ENCODE results near the gene MAFG. TPM values are rescaled to one million over a fixed set of nuclear protein-coding genes. Genes with fewer than 3 reads are reported as not detected.

Gene MAFG
- total and polyA plus RNA-seq, 2 donors (not counting 3 experiments of a cell fraction or from before 2014, with no cell fraction given): 27.6 to 35.0 TPM

GRCh38 chr17:81950501-81950900 lies 23.0 kb upstream of the MAFG start:
- POLR2A ChIA-PET: interaction anchor here (0.5 kb wide), 1 partner anchor 92 kb away, joined by 3 read pairs; no protein-coding TSS in a partner anchor
- no peaks in the 10 kb centered on the region for H3K4me1 ChIP-seq (ENCODE audit: control insufficient read depth, extremely low read depth, insufficient read depth, low read length)
- no peak overlapping the region for H3K4me3 ChIP-seq (replicated peaks in 1 of 3; ENCODE audit: insufficient read depth in 1 of 3, low read depth in 1 of 3, low read length in 3 of 3)
- TF ChIP-seq POLR2AphosphoS5 (IDR thresholded peaks at IDR 0.05; ENCODE audit: insufficient read depth, low read depth, low read length) (no peak), POLR2A (IDR thresholded peaks at IDR 0.05; ENCODE audit: low read depth, low read length) (no peak), CTCF (IDR thresholded peaks at IDR 0.05; ENCODE audit: extremely low read depth in 1 of 2, insufficient read depth in 1 of 2, low read depth in 1 of 2, low read length in 2 of 2) (no peak), EZH2 (IDR thresholded peaks at IDR 0.05; ENCODE audit: borderline replicate concordance, low read depth, low read length, severe bottlenecking) (no peak), FOS (IDR thresholded peaks at IDR 0.05; ENCODE audit: borderline replicate concordance, insufficient read depth, low read length) (no peak), GATA2 (IDR thresholded peaks at IDR 0.05; ENCODE audit: insufficient read depth, insufficient read length, low read depth, low read length) (no peak), JUN (IDR thresholded peaks at IDR 0.05; ENCODE audit: borderline replicate concordance, insufficient read depth, insufficient read length, low read depth) (no peak), MYC (IDR thresholded peaks at IDR 0.05; ENCODE audit: low read depth, low read length) (no peak), MAX (IDR thresholded peaks at IDR 0.05; ENCODE audit: insufficient read depth, insufficient read length) (no peak)
- intact Hi-C loops (cut with micrococcal nuclease): no loop called here
- no peaks in the 10 kb centered on the region for H3K9me3 ChIP-seq (replicated peaks; ENCODE audit: control insufficient read depth, insufficient read depth, low read length)
- H3K79me2 ChIP-seq (ENCODE audit: control insufficient read depth, insufficient read depth, low read length): no peaks in the 10 kb centered on the region
- no peak overlapping the region for H3K4me2 ChIP-seq (ENCODE audit: insufficient read depth, low read length)
- H3K27ac ChIP-seq (ENCODE audit: insufficient read depth, low read depth, low read length): no peak overlapping the region
- H3K27me3 ChIP-seq (ENCODE audit: control insufficient read depth in 2 of 2, insufficient read depth in 2 of 2, low read length in 2 of 2): no peaks in the 10 kb centered on the region
- H3K9ac ChIP-seq (replicated peaks; ENCODE audit: extremely low read depth, insufficient read depth, low read length): no peak overlapping the region
- no peak for FAIRE-seq
- H3K9me1 ChIP-seq (replicated peaks; ENCODE audit: control insufficient read depth, extremely low read depth, insufficient read depth, low read length): no peaks in the 10 kb centered on the region
- BruUV-seq (replicated peaks): no TSS peak
- CTCF ChIA-PET: interaction anchor here (4.2 kb wide), 1 partner anchor 9 kb away, joined by 33 read pairs; no protein-coding TSS in a partner anchor
- H4K20me1 ChIP-seq (replicated peaks; ENCODE audit: control insufficient read depth, extremely low read depth, insufficient read depth, low read length): no peaks in the 10 kb centered on the region
- no peak for DNase-seq (ENCODE audit: low read depth, low spot score)
- dilution Hi-C loops (cut with MboI; ENCODE audit: extremely low pct_ligation_motif_present, low sequenced_read_pairs): no loop called here
- no peak overlapping the region for H2AFZ ChIP-seq (ENCODE audit: low read depth, low read length)
- no peaks in the 10 kb centered on the region for H3K36me3 ChIP-seq (ENCODE audit: control insufficient read depth in 2 of 2, extremely low read depth in 1 of 2, insufficient read depth in 2 of 2, low read length in 2 of 2)

Data from endothelial cell of umbilical vein (primary cell).